ENCODE data around the gene SCN10A.

Gene SCN10A

GRCh38 chr3:38836561-38836960 is 20.5 kb upstream of the SCN10A start:
- no peak for DNase-seq (ENCODE audit: low read depth)
- H3K4me3 ChIP-seq (ENCODE audit: control insufficient read depth, low read depth, low read length) = no peak overlapping the region
- TF ChIP-seq CTCF (IDR thresholded peaks at IDR 0.05; ENCODE audit: control insufficient read depth, insufficient read depth, low read depth, low read length, missing control alignments) = no peak

GRCh38 chr3:38835939-38836338 is 19.9 kb upstream of the SCN10A start:
- H3K4me3 ChIP-seq (ENCODE audit: control insufficient read depth, low read depth, low read length) = no peak overlapping the region
- no peak for TF ChIP-seq CTCF (IDR thresholded peaks at IDR 0.05; ENCODE audit: control insufficient read depth, insufficient read depth, low read depth, low read length, missing control alignments)
- DNase-seq (ENCODE audit: low read depth) = no peak

- no peak overlapping the region for H3K4me3 ChIP-seq (ENCODE audit: control insufficient read depth, low read depth, low read length)
- TF ChIP-seq CTCF (IDR thresholded peaks at IDR 0.05; ENCODE audit: control insufficient read depth, insufficient read depth, low read depth, low read length, missing control alignments) = no peak
- DNase-seq (ENCODE audit: low read depth) = no peak
These were observed 18.7 kb upstream of the SCN10A start for GRCh38 chr3:38834717-38835116.

- TF ChIP-seq CTCF (IDR thresholded peaks at IDR 0.05; ENCODE audit: control insufficient read depth, insufficient read depth, low read depth, low read length, missing control alignments) = no peak
- H3K4me3 ChIP-seq (ENCODE audit: control insufficient read depth, low read depth, low read length) = no peak overlapping the region
- peak; percentile 45 for DNase-seq (ENCODE audit: low read depth)
These were observed 18.1 kb upstream of the SCN10A start for GRCh38 chr3:38834110-38834509.

GRCh38 chr3:38829404-38829803 is 13.4 kb upstream of the SCN10A start:
- peak; percentile 49 for DNase-seq (ENCODE audit: low read depth)
- TF ChIP-seq CTCF (IDR thresholded peaks at IDR 0.05; ENCODE audit: control insufficient read depth, insufficient read depth, low read depth, low read length, missing control alignments) = no peak
- H3K4me3 ChIP-seq (ENCODE audit: control insufficient read depth, low read depth, low read length) = no peak overlapping the region

- no peak overlapping the region for H3K4me3 ChIP-seq (ENCODE audit: control insufficient read depth, low read depth, low read length)
- DNase-seq (ENCODE audit: low read depth) = no peak
- no peak for TF ChIP-seq CTCF (IDR thresholded peaks at IDR 0.05; ENCODE audit: control insufficient read depth, insufficient read depth, low read depth, low read length, missing control alignments)
These were observed 12.7 kb upstream of the SCN10A start for GRCh38 chr3:38828681-38829080.

GRCh38 chr3:38827791-38828190 is 11.8 kb upstream of the SCN10A start:
- H3K4me3 ChIP-seq (ENCODE audit: control insufficient read depth, low read depth, low read length) = no peak overlapping the region
- no peak for TF ChIP-seq CTCF (IDR thresholded peaks at IDR 0.05; ENCODE audit: control insufficient read depth, insufficient read depth, low read depth, low read length, missing control alignments)
- DNase-seq (ENCODE audit: low read depth) = no peak

Measured in AG09309 (cell line).